Measurements from ENCODE around the gene DAPK2.

Gene DAPK2

GRCh38 chr15:64019764-64020163 is 26.5 kb downstream of the DAPK2 start:
- DNase-seq = no peak

- DNase-seq = no peak
These were observed 28.6 kb downstream of the DAPK2 start for GRCh38 chr15:64017591-64018163.

GRCh38 chr15:64017082-64017588 is 29.1 kb downstream of the DAPK2 start:
- DNase-seq = no peak

GRCh38 chr15:64016257-64016656 is 30.0 kb downstream of the DAPK2 start:
- DNase-seq = no peak

- DNase-seq = no peak
These were observed 31.3 kb downstream of the DAPK2 start for GRCh38 chr15:64014995-64015394.

GRCh38 chr15:64013179-64014062 is 32.9 kb downstream of the DAPK2 start:
- DNase-seq = no peak

GRCh38 chr15:64011736-64012135 is 34.5 kb downstream of the DAPK2 start:
- DNase-seq = no peak

GRCh38 chr15:64010719-64011118 is 35.6 kb downstream of the DAPK2 start:
- DNase-seq = no peak

- DNase-seq = no peak
These were observed 36.5 kb downstream of the DAPK2 start for GRCh38 chr15:64009798-64010261.

- DNase-seq = no peak
These were observed 37.0 kb downstream of the DAPK2 start for GRCh38 chr15:64009241-64009640.

- no peak for DNase-seq
These were observed 38.1 kb downstream of the DAPK2 start for GRCh38 chr15:64008177-64008576.

- DNase-seq = no peak
These were observed 39.6 kb downstream of the DAPK2 start for GRCh38 chr15:64006642-64007041.

- DNase-seq = no peak
These were observed 41.7 kb downstream of the DAPK2 start for GRCh38 chr15:64004587-64004986.

- DNase-seq = no peak
These were observed 42.2 kb downstream of the DAPK2 start for GRCh38 chr15:64004056-64004455.

GRCh38 chr15:64003182-64003581 is 43.1 kb downstream of the DAPK2 start:
- no peak for DNase-seq

GRCh38 chr15:64001148-64001547 is 45.1 kb downstream of the DAPK2 start:
- DNase-seq = no peak

GRCh38 chr15:64000183-64000951 is 45.9 kb downstream of the DAPK2 start:
- no peak for DNase-seq

GRCh38 chr15:63999177-63999576 is 47.1 kb downstream of the DAPK2 start:
- no peak for DNase-seq

- no peak for DNase-seq
These were observed 47.8 kb downstream of the DAPK2 start for GRCh38 chr15:63998489-63998888.

GRCh38 chr15:63997715-63998442 is 48.4 kb downstream of the DAPK2 start:
- no peak for DNase-seq

GRCh38 chr15:63996794-63997357 is 49.4 kb downstream of the DAPK2 start:
- DNase-seq = no peak

GRCh38 chr15:63995789-63996188 is 50.5 kb downstream of the DAPK2 start:
- no peak for DNase-seq

Measured in NCI-H1417 treated with DMSO at 0.1 percent for 48 hours (cell line).